ENCODE results near the gene NPTX2.

NPTX2 gene

DNA sequence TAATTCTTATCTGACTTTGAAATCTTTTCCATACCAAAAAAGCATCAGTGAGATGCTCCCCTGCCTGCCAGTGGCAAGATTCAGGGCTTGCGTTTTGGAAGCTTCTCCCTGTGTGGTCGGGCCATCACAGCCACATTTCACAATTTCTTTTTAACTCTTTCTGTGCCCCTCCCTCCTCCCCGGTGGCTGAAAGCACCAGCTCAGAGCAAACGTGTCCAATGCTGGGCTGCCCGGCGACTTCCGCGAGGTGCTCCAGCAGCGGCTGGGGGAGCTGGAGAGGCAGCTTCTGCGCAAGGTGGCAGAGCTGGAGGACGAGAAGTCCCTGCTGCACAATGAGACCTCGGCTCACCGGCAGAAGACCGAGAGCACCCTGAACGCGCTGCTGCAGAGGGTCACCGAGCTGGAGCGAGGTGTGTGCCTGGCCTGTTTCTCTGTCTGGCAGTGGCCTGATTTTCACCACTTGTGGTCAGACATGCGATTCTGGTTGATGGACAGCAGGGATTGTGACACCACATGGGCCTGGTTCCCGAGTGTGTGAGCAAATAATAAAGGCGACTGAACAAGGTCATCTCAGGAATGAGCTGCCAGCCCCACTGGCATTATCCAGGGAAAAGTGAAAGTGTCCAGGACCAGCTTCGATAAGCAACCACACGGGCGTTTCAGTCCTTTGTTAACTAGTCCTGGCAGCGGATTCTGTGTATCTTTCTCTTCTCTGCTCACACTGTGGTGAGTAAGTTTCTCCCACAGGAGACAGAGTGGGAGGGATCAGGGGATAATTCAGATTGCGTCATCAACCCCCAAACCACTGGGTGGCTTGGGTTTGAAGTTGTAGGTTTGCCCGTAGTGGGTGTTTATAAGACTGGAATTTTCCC lies 2.6 kb downstream of the NPTX2 start:
- H3K27ac ChIP-seq: no peak overlapping the region
- H3K27me3 ChIP-seq (replicated peaks): peaks cover 37% of the 10 kb centered on the region
- TF ChIP-seq, protein P1, sequence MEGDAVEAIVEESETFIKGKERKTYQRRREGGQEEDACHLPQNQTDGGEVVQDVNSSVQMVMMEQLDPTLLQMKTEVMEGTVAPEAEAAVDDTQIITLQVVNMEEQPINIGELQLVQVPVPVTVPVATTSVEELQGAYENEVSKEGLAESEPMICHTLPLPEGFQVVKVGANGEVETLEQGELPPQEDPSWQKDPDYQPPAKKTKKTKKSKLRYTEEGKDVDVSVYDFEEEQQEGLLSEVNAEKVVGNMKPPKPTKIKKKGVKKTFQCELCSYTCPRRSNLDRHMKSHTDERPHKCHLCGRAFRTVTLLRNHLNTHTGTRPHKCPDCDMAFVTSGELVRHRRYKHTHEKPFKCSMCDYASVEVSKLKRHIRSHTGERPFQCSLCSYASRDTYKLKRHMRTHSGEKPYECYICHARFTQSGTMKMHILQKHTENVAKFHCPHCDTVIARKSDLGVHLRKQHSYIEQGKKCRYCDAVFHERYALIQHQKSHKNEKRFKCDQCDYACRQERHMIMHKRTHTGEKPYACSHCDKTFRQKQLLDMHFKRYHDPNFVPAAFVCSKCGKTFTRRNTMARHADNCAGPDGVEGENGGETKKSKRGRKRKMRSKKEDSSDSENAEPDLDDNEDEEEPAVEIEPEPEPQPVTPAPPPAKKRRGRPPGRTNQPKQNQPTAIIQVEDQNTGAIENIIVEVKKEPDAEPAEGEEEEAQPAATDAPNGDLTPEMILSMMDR (IDR thresholded peaks at IDR 0.05; ENCODE audit: low read depth, low read length, missing control alignments): no peak
- H3K4me3 ChIP-seq (ENCODE audit: low read depth, low read length): no peak overlapping the region
- no peaks in the 10 kb centered on the region for H3K36me3 ChIP-seq (replicated peaks)
- no peak for DNase-seq
- in situ Hi-C loops (cut with HindIII; ENCODE audit: low pct_ligation_motif_present, low sequenced_read_pairs): no loop called here

DNA sequence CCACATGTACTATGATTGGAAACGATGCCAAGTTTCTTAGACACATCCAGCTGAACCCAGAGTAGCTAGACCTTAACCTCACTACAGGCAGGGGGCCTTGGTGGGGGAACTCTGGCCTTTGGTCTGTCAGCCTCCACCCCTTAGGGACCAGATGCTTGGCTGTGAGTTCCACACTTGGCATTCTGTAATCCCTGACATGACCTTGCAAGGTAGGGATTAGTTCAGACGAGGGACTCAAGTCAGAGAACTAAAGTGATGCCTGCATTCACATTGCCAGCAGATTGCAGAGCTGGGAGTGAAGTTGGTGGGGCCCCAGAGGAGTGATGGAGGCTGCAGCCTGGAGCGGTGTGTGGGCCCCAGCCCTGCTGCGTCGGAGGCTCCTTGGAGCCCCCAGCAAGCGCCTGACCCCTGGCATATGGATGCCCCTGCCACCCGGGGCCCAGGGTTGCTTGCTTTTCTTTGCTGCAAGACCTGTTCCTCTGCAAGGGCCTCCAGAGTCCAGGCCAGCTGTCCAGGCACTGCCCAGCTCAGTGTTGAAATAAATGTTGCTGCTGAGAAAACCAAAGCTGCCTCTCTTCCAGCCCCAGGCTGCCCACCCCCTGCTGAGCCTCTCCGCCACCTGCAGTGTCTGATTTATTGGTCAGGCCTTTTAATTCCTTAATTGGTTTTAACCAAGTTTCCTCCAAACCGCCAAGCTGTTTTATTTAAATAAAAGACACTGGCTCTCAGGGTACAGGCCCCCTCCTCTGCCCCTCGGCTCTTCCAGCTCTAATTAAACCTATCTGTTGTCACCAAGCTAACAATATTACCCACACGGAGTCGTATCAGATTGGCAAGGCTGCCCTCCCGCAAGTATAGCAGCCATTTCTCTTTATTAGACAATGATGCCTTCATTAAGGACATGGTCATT lies 4.7 kb downstream of the NPTX2 start:
- DNase-seq: no peak
- Histone ChIP-seq H3K36me3 (replicated peaks) (no peaks in the 10 kb centered on the region), H3K4me3 (ENCODE audit: low read depth, low read length) (no peak overlapping the region), H3K27me3 (replicated peaks) (peaks cover 22% of the 10 kb centered on the region), H3K27ac (no peak overlapping the region)
- in situ Hi-C loops (cut with HindIII; ENCODE audit: low pct_ligation_motif_present, low sequenced_read_pairs): no loop called here
- TF ChIP-seq, protein P1 (IDR thresholded peaks at IDR 0.05; ENCODE audit: low read depth, low read length, missing control alignments): no peak

DNA sequence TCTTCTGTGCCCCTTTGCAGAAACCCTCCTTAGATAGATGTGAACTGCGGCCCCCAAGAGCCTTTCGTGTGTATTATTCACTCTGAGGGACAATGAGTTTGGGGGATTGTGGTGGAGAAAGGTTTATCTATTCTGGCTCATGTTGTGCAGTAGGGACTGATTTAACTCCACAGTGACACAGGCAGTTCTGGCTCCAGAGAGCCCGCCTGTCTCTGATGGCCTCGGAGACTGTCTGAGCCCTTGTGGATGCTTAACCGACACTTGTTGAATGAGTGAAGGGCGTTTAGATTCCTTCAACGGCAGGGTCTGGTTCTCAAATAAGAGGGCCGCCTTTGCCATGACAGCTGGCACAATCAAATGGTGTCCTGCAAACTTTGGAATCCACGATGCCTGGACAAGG lies 5.8 kb downstream of the NPTX2 start:
- Histone ChIP-seq H3K27me3 (replicated peaks) (peaks cover 11% of the 10 kb centered on the region), H3K4me3 (ENCODE audit: low read depth, low read length) (no peak overlapping the region), H3K36me3 (replicated peaks) (no peaks in the 10 kb centered on the region), H3K27ac (no peak overlapping the region)
- no peak for DNase-seq
- in situ Hi-C loops (cut with HindIII; ENCODE audit: low pct_ligation_motif_present, low sequenced_read_pairs): no loop called here
- TF ChIP-seq, protein P1 (IDR thresholded peaks at IDR 0.05; ENCODE audit: low read depth, low read length, missing control alignments): no peak

DNA sequence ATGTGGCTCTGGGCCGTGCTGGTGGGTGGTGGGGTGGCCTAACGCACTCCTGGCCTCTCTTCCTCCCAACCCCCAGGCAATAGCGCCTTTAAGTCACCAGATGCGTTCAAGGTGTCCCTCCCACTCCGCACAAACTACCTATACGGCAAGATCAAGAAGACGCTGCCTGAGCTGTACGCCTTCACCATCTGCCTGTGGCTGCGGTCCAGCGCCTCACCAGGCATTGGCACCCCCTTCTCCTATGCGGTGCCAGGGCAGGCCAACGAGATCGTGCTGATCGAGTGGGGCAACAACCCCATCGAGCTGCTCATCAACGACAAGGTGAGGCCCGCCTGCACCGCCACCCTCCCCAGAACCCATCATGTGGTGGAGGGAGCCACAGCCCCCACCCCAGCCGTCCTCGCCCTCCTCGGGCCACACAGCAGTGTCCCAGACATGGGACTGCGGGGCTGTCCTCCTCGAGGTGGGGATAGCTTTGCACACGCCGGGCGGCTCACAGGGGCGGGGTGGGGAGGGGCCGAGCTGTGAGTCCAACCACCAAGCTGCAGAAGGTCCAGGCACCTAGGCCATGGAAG lies 7.8 kb downstream of the NPTX2 start:
- TF ChIP-seq, protein P1 (IDR thresholded peaks at IDR 0.05; ENCODE audit: low read depth, low read length, missing control alignments): no peak
- Histone ChIP-seq H3K27me3 (replicated peaks) (peaks cover 2% of the 10 kb centered on the region), H3K27ac (no peak overlapping the region), H3K36me3 (replicated peaks) (no peaks in the 10 kb centered on the region), H3K4me3 (ENCODE audit: low read depth, low read length) (no peak overlapping the region)
- in situ Hi-C loops (cut with HindIII; ENCODE audit: low pct_ligation_motif_present, low sequenced_read_pairs): no loop called here
- no peak for DNase-seq

DNA sequence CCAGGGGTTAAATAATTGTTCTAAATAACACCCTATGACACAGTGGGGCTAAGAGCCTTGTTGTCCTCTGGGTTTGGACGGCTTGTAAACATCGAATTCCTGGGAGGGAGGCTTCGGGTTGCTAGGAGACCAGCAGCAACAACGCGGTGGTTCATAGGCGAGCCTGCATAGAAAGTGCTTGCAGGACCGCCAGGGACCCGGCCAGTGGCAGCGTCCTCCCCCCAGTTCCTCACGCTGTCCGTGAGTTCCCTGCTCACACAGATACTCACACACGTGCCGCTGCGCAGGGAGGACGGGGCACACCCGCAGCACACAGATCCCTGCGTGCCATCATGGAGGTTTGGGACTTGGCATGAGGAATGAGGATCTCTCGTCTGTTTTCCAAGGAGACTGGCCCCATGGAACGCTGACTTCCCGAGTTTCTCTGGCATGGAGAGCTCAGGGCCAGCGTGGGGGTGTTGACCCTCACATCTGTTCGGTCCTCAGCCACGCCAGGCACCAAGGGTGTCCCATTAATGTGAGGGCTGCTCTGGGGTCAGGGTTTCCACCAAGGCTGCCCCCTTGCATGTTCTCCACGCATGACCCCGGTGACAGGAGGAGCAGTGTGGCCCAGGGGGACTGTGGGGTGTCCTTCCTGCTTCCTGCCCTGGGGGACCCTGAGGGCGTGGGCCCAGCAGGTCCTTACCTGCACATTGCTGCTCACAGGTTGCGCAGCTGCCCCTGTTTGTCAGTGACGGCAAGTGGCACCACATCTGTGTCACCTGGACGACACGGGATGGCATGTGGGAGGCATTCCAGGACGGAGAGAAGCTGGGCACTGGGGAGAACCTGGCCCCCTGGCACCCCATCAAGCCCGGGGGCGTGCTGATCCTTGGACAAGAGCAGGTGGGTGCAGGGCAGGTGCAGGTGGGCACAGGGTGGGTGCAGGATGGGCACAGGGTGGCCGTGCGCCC lies 9.7 kb downstream of the NPTX2 start:
- no peak for DNase-seq
- in situ Hi-C loops (cut with HindIII; ENCODE audit: low pct_ligation_motif_present, low sequenced_read_pairs): no loop called here
- no peak overlapping the region for H3K4me3 ChIP-seq (ENCODE audit: low read depth, low read length)
- TF ChIP-seq, protein P1 (IDR thresholded peaks at IDR 0.05; ENCODE audit: low read depth, low read length, missing control alignments): no peak
- no peaks in the 10 kb centered on the region for H3K27me3 ChIP-seq (replicated peaks)
- no peak overlapping the region for H3K27ac ChIP-seq
- no peaks in the 10 kb centered on the region for H3K36me3 ChIP-seq (replicated peaks)
